H9 (cell line): ENCODE results near the gene PRPF6. TPM values are rescaled to one million over a fixed set of nuclear protein-coding genes. Genes with fewer than 3 reads are reported as not detected.

ENCODE experiments used
- DNase-seq: peaks from one replicate; pipeline ENCODE4 v3.0.0-alpha.2; 2017
- H2AFZ ChIP-seq: one replicate; pipeline ENCODE4 v1.6.1; 2013; ENCODE audit warnings: mild to moderate bottlenecking, low read length, control low read depth, moderate library complexity
- H2AK5ac ChIP-seq: 2 replicates; pipeline ENCODE4 v1.6.1; 2013; ENCODE audit warnings: low read length, control low read depth, mixed read lengths; ENCODE audit not compliant: insufficient read length
- H2BK120ac ChIP-seq: one replicate; pipeline ENCODE4 v1.6.1; 2013; ENCODE audit warnings: low read depth, mild to moderate bottlenecking, low read length, control low read depth, inconsistent platforms; ENCODE audit not compliant: poor library complexity, severe bottlenecking
- H2BK12ac ChIP-seq: 2 replicates; pipeline ENCODE4 v1.6.1; 2013; ENCODE audit warnings: low read length, control low read depth, mixed read lengths, low read depth; ENCODE audit not compliant: insufficient read length
- H2BK15ac ChIP-seq: 2 replicates; pipeline ENCODE4 v1.6.1; 2013; ENCODE audit warnings: low read depth, low read length, control low read depth
- H2BK20ac ChIP-seq: one replicate; pipeline ENCODE4 v1.6.1; 2013; ENCODE audit warnings: low read depth, mild to moderate bottlenecking, low read length, control low read depth, inconsistent platforms; ENCODE audit not compliant: poor library complexity, severe bottlenecking
- H2BK5ac ChIP-seq: 2 replicates; pipeline ENCODE4 v1.6.1; 2013; ENCODE audit warnings: low read length, control low read depth, mixed read lengths; ENCODE audit not compliant: insufficient read length
- H3K14ac ChIP-seq: 2 replicates; pipeline ENCODE4 v1.6.1; 2013; ENCODE audit warnings: low read length, control low read depth; ENCODE audit not compliant: insufficient read depth
- H3K18ac ChIP-seq: 2 replicates; pipeline ENCODE4 v1.6.1; 2013; ENCODE audit warnings: low read depth, mild to moderate bottlenecking, mixed read lengths, low read length, control low read depth; ENCODE audit not compliant: insufficient read length
- H3K23ac ChIP-seq: 2 replicates; pipeline ENCODE4 v1.6.1; 2013; ENCODE audit warnings: low read length, control low read depth, mixed read lengths, low read depth; ENCODE audit not compliant: insufficient read length
- H3K23me2 ChIP-seq: 2 replicates; pipeline ENCODE4 v1.6.1; 2013; ENCODE audit warnings: low read depth, mild to moderate bottlenecking, mixed read lengths, low read length, control low read depth; ENCODE audit not compliant: insufficient read length, poor library complexity, severe bottlenecking
- H3K27ac ChIP-seq: 2 replicates; pipeline ENCODE4 v1.5.1; 2013; ENCODE audit warnings: low read length, control low read depth, mixed read lengths, low read depth; ENCODE audit not compliant: insufficient read length
- H3K27me3 ChIP-seq: 2 replicates; pipeline ENCODE4 v1.6.1; 2013; ENCODE audit warnings: low read length, control low read depth, inconsistent platforms; ENCODE audit not compliant: insufficient read depth
- H3K4ac ChIP-seq: 2 replicates; pipeline ENCODE4 v1.6.1; 2013; ENCODE audit warnings: low read depth, mild to moderate bottlenecking, control low read depth, inconsistent platforms, low read length, moderate library complexity
- H3K4me1 ChIP-seq: 2 replicates; pipeline ENCODE4 v1.6.1; 2013; ENCODE audit warnings: low read length, control low read depth, inconsistent platforms; ENCODE audit not compliant: insufficient read depth
- H3K4me2 ChIP-seq: 2 replicates; pipeline ENCODE4 v1.6.1; 2013; ENCODE audit warnings: low read length, control low read depth, mixed read lengths; ENCODE audit not compliant: insufficient read length, insufficient read depth
- H3K56ac ChIP-seq: 2 replicates; pipeline ENCODE4 v1.6.1; 2013; ENCODE audit warnings: low read depth, mild to moderate bottlenecking, mixed read lengths, low read length, control low read depth; ENCODE audit not compliant: insufficient read length
- H3K79me1 ChIP-seq: 2 replicates; pipeline ENCODE4 v1.6.1; 2013; ENCODE audit warnings: low read depth, mild to moderate bottlenecking, moderate library complexity, low read length, control low read depth, inconsistent platforms; ENCODE audit not compliant: insufficient read depth, poor library complexity, severe bottlenecking
- H3K79me2 ChIP-seq: 2 replicates; pipeline ENCODE4 v1.6.1; 2013; ENCODE audit warnings: low read length, control low read depth, inconsistent platforms; ENCODE audit not compliant: insufficient read depth
- H3K9ac ChIP-seq: 2 replicates; pipeline ENCODE4 v1.6.1; 2013; ENCODE audit warnings: low read length, control low read depth, mixed read lengths; ENCODE audit not compliant: insufficient read length; ENCODE audit errors: extremely low read depth
- H3K9me3 ChIP-seq: one replicate; pipeline ENCODE4 v1.6.1; 2013; ENCODE audit warnings: low read depth, low read length, inconsistent platforms; ENCODE audit not compliant: control insufficient read depth
- H3T11ph ChIP-seq: one replicate; pipeline ENCODE4 v1.6.1; 2013; ENCODE audit warnings: mild to moderate bottlenecking, low read length, control low read depth, inconsistent platforms
- H4K20me1 ChIP-seq: one replicate; pipeline ENCODE4 v1.6.1; 2013; ENCODE audit not compliant: control insufficient read depth, insufficient read length, insufficient read depth
- H4K5ac ChIP-seq: 2 replicates; pipeline ENCODE4 v1.6.1; 2013; ENCODE audit warnings: low read depth, mild to moderate bottlenecking, mixed read lengths, low read length, control low read depth; ENCODE audit not compliant: insufficient read length
- H4K8ac ChIP-seq: replicated peaks from 2 replicates; pipeline ENCODE4 v1.6.1; 2013; ENCODE audit warnings: low read length, control low read depth, mixed read lengths, low read depth; ENCODE audit not compliant: insufficient read length
- H4K91ac ChIP-seq: 2 replicates; pipeline ENCODE4 v1.6.1; 2013; ENCODE audit warnings: low read depth, mild to moderate bottlenecking, moderate library complexity, mixed read lengths, low read length, control low read depth; ENCODE audit not compliant: insufficient read length
- H3K27ac Mint-ChIP-seq, 3 experiments: 2 replicates in 2 of 3; 3 replicates in 1 of 3; pipeline ENCODE4 v1.8.0; 2020 to 2021; ENCODE audit warnings: mixed read lengths in 3 of 3, mild to moderate bottlenecking in 1 of 3, moderate library complexity in 1 of 3
- H3K27me3 Mint-ChIP-seq: 2 replicates; pipeline ENCODE4 v1.8.0; 2021; ENCODE audit warnings: low read depth, mild to moderate bottlenecking, moderate library complexity, mixed read lengths
- H3K36me3 Mint-ChIP-seq, 3 experiments: 2 replicates in 2 of 3; 3 replicates in 1 of 3; pipeline ENCODE4 v1.8.0; 2020 to 2021; ENCODE audit warnings: low read depth in 3 of 3, mixed read lengths in 3 of 3; ENCODE audit not compliant: insufficient read depth in 1 of 3
- H3K4me1 Mint-ChIP-seq, 2 experiments: 2 replicates each; pipeline ENCODE4 v1.8.0; 2020; ENCODE audit warnings: mixed read lengths in 2 of 2
- H3K4me3 Mint-ChIP-seq, 2 experiments: 2 replicates in 1 of 2; 3 replicates in 1 of 2; pipeline ENCODE4 v1.8.0; 2020 to 2021; ENCODE audit warnings: mild to moderate bottlenecking in 2 of 2, mixed read lengths in 2 of 2, moderate library complexity in 1 of 2
- H3K9me3 Mint-ChIP-seq, 2 experiments: 2 replicates in 1 of 2; 3 replicates in 1 of 2; pipeline ENCODE4 v1.8.0; 2020; ENCODE audit warnings: mild to moderate bottlenecking in 2 of 2, mixed read lengths in 2 of 2, moderate library complexity in 1 of 2
- CTCF ChIP-seq: fragments of 200-600 bp; sonication (generic); conservative IDR thresholded peaks from 3 replicates; pipeline ENCODE4 v1.8.0; 2021; ENCODE audit warnings: antibody characterized with exemption, mild to moderate bottlenecking
- WGBS: extraction: QIAGEN DNeasy Blood & Tissue Kit; methylation state at CpG from one replicate; pipeline ENCODE4 v1.1.7; 2013; ENCODE audit warnings: missing lambda C conversion rate, low lambda C conversion rate, mixed read lengths; ENCODE audit not compliant: insufficient read length; ENCODE audit errors: extremely low coverage; 5-methylcytosine and 5-hydroxymethylcytosine counted together
- total RNA-seq: library from RNA; stranded (reverse); gene quantifications from 2 replicates; pipeline ENCODE4 v1.2.1, GENCODE V29; 2021

PRPF6 gene
- total RNA-seq, 1 experiment from 2014 or later, result 87.9 TPM

- no peak for TF ChIP-seq CTCF
These were observed 28.8 kb upstream of the PRPF6 start for GRCh38 chr20:63952210-63952535.

More at GRCh38 chr20:63952210-63952535, 28.8 kb upstream of the PRPF6 start:
- Mint-ChIP-seq H3K4me1 (peaks cover 27 to 31% of the 10 kb centered on the region in 2 experiments), H3K36me3 (peaks cover 3 to 14% (median 14%) of the 10 kb centered on the region in 3 experiments), H3K27ac (no peak overlapping the region), H3K27me3 (no peaks in the 10 kb centered on the region), H3K4me3 (no peak overlapping the region), H3K9me3 (peaks cover 4 to 7% of the 10 kb centered on the region in 2 experiments; a peak in 3 of 5 replicates)
- Histone ChIP-seq H3K4me1 (no peaks in the 10 kb centered on the region), H2BK20ac (no peak overlapping the region), H3K18ac (no peak overlapping the region), H2BK12ac (no peak overlapping the region), H3K27me3 (no peaks in the 10 kb centered on the region), H3K23me2 (peaks cover 10% of the 10 kb centered on the region), H3K4me2 (no peak overlapping the region), H3K9me3 (no peaks in the 10 kb centered on the region), H2AFZ (no peak overlapping the region), H3K79me2 (peaks cover 19% of the 10 kb centered on the region; the same call in 1 of the 2 replicates), H3K56ac (no peak overlapping the region), H4K8ac (no peak overlapping the region), H3K79me1 (peaks cover 2% of the 10 kb centered on the region), H3K4ac (no peak overlapping the region), H3T11ph (no peak overlapping the region), H2BK120ac (no peak overlapping the region), H3K27ac (no peak overlapping the region), H3K23ac (no peak overlapping the region), H2BK15ac (no peak overlapping the region), H4K5ac (no peak overlapping the region), H3K9ac (no peak overlapping the region), H3K14ac (no peak overlapping the region), H4K20me1 (peaks cover 2% of the 10 kb centered on the region), H2AK5ac (no peak overlapping the region), H2BK5ac (no peak overlapping the region), H4K91ac (no peak overlapping the region)
- DNase-seq, result no peak
- no CpG with 5 or more reads among the region's 15 CpGs for WGBS
